ENCODE data around the gene TRPV5. TPM values are rescaled to one million over a fixed set of nuclear protein-coding genes. Genes with fewer than 3 reads are reported as not detected.

TRPV5 gene
- polyA plus RNA-seq, 1 experiment: not detected

DNA sequence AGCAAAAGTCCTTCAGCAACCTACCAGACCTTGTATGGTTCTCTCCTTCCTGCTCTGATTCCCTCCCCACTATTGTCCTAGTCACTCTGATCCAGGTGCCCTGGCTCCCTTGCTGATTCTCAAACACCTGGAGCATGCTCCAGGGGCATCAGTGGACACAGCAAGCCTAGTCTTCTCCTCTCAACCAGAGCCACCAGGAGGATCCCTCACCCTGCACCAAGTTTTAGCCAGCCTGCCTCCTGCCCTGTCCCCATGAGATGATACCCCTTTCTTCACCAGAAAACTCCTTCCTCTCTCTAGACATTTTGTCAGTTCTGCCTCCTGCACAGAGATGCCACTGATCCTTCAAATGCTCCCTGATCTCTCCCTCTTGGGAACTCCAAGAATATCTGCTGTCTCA lies 16.7 kb upstream of the TRPV5 start:
- CTCF ChIA-PET: no interaction called here
- Histone ChIP-seq H3K4me3 (ENCODE audit: low read depth, low read length) (no peak overlapping the region), H3K36me3 (ENCODE audit: control insufficient read depth, insufficient read depth, low read length) (no peaks in the 10 kb centered on the region), H3K27me3 (ENCODE audit: control insufficient read depth, insufficient read depth, low read length) (no peaks in the 10 kb centered on the region)
- POLR2A ChIA-PET: no interaction called here
- TF ChIP-seq, protein P1, sequence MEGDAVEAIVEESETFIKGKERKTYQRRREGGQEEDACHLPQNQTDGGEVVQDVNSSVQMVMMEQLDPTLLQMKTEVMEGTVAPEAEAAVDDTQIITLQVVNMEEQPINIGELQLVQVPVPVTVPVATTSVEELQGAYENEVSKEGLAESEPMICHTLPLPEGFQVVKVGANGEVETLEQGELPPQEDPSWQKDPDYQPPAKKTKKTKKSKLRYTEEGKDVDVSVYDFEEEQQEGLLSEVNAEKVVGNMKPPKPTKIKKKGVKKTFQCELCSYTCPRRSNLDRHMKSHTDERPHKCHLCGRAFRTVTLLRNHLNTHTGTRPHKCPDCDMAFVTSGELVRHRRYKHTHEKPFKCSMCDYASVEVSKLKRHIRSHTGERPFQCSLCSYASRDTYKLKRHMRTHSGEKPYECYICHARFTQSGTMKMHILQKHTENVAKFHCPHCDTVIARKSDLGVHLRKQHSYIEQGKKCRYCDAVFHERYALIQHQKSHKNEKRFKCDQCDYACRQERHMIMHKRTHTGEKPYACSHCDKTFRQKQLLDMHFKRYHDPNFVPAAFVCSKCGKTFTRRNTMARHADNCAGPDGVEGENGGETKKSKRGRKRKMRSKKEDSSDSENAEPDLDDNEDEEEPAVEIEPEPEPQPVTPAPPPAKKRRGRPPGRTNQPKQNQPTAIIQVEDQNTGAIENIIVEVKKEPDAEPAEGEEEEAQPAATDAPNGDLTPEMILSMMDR (IDR thresholded peaks at IDR 0.05; ENCODE audit: insufficient read depth, low read depth, low read length): no peak
- DNase-seq (ENCODE audit: low read depth): no peak

- TF ChIP-seq, protein P1 (IDR thresholded peaks at IDR 0.05; ENCODE audit: insufficient read depth, low read depth, low read length): no peak
- no peaks in the 10 kb centered on the region for H3K36me3 ChIP-seq (ENCODE audit: control insufficient read depth, insufficient read depth, low read length)
- CTCF ChIA-PET: no interaction called here
- DNase-seq (ENCODE audit: low read depth): no peak
- H3K27me3 ChIP-seq (ENCODE audit: control insufficient read depth, insufficient read depth, low read length): no peaks in the 10 kb centered on the region; the same call in 1 of the 2 replicates
- H3K4me3 ChIP-seq (ENCODE audit: low read depth, low read length): no peak overlapping the region
- POLR2A ChIA-PET: no interaction called here
These were observed 15.1 kb upstream of the TRPV5 start for GRCh38 chr7:142948603-142949002.

DNA sequence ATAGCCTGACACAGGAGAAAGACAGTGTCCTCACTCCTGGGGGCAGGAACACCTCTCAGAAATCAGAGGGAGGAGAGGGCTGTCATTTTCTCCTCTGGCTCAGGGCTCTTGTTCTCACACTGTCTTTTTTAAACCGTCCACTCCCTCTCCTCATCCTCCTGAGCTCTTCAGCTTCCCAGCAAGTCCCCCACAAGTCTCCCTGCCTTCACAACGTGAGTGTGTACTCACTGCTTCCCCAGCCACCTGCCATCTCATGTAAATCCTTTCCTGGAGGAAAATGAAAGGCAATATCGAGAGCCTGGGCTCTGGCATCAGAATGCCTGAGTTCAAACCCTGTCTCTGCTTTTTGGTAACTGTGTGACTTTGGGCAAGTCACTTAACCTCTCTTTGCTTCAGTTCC lies 11.5 kb upstream of the TRPV5 start:
- Histone ChIP-seq H3K27me3 (ENCODE audit: control insufficient read depth, insufficient read depth, low read length) (no peaks in the 10 kb centered on the region; the same call in none of the 2 replicates), H3K4me3 (ENCODE audit: low read depth, low read length) (no peak overlapping the region), H3K36me3 (ENCODE audit: control insufficient read depth, insufficient read depth, low read length) (no peaks in the 10 kb centered on the region)
- ChIA-PET CTCF (no interaction called here), POLR2A (no interaction called here)
- DNase-seq (ENCODE audit: low read depth): no peak
- TF ChIP-seq, protein P1 (IDR thresholded peaks at IDR 0.05; ENCODE audit: insufficient read depth, low read depth, low read length): no peak

- ChIA-PET CTCF (no interaction called here), POLR2A (no interaction called here)
- Histone ChIP-seq H3K27me3 (ENCODE audit: control insufficient read depth, insufficient read depth, low read length) (no peaks in the 10 kb centered on the region; the same call in none of the 2 replicates), H3K36me3 (ENCODE audit: control insufficient read depth, insufficient read depth, low read length) (no peaks in the 10 kb centered on the region), H3K4me3 (ENCODE audit: low read depth, low read length) (no peak overlapping the region)
- TF ChIP-seq, protein P1 (IDR thresholded peaks at IDR 0.05; ENCODE audit: insufficient read depth, low read depth, low read length): no peak
- no peak for DNase-seq (ENCODE audit: low read depth)
These were observed 10.2 kb upstream of the TRPV5 start for GRCh38 chr7:142943706-142944268.

GRCh38 chr7:142942746-142943145 lies 9.2 kb upstream of the TRPV5 start:
- ChIA-PET POLR2A (no interaction called here), CTCF (no interaction called here)
- no peaks in the 10 kb centered on the region for H3K36me3 ChIP-seq (ENCODE audit: control insufficient read depth, insufficient read depth, low read length)
- TF ChIP-seq, protein P1 (IDR thresholded peaks at IDR 0.05; ENCODE audit: insufficient read depth, low read depth, low read length): no peak
- no peak for DNase-seq (ENCODE audit: low read depth)
- no peak overlapping the region for H3K4me3 ChIP-seq (ENCODE audit: low read depth, low read length)
- H3K27me3 ChIP-seq (ENCODE audit: control insufficient read depth, insufficient read depth, low read length): no peaks in the 10 kb centered on the region; the same call in none of the 2 replicates

Measured in BJ (cell line).